ENCODE data around the gene AKAP8.
"Not testable (repeated sequence)": the region's sequence is repeated elsewhere in the genome, so short reads cannot be mapped to it uniquely, and the experiment has no call there.

Gene AKAP8

GRCh38 chr19:15340086-15340485, 39.5 kb downstream of the AKAP8 start:
- DNase-seq (ENCODE audit: low spot score) (no peak), ATAC-seq (ENCODE audit: low read depth) (no peak)
- Histone ChIP-seq H3K27me3 (ENCODE audit: insufficient read depth, poor library complexity, severe bottlenecking) (no peaks in the 10 kb centered on the region), H3K9me3 (ENCODE audit: severe bottlenecking) (no peaks in the 10 kb centered on the region), H3K27ac (ENCODE audit: poor library complexity, severe bottlenecking) (no peak overlapping the region), H3K36me3 (ENCODE audit: low read depth) (peaks cover 42% of the 10 kb centered on the region), H3K4me1 (ENCODE audit: insufficient read depth, poor library complexity, severe bottlenecking) (no peaks in the 10 kb centered on the region), H3K4me3 (ENCODE audit: severe bottlenecking) (no peak overlapping the region)
- TF ChIP-seq CTCF (IDR thresholded peaks at IDR 0.05; ENCODE audit: poor library complexity, severe bottlenecking), result no peak

GRCh38 chr19:15337202-15337601, 42.4 kb downstream of the AKAP8 start:
- Histone ChIP-seq H3K27me3 (ENCODE audit: insufficient read depth, poor library complexity, severe bottlenecking) (no peaks in the 10 kb centered on the region), H3K4me3 (ENCODE audit: severe bottlenecking) (no peak overlapping the region), H3K36me3 (ENCODE audit: low read depth) (peaks cover 34% of the 10 kb centered on the region), H3K4me1 (ENCODE audit: insufficient read depth, poor library complexity, severe bottlenecking) (no peaks in the 10 kb centered on the region), H3K9me3 (ENCODE audit: severe bottlenecking) (no peaks in the 10 kb centered on the region), H3K27ac (ENCODE audit: poor library complexity, severe bottlenecking) (no peak overlapping the region)
- TF ChIP-seq CTCF (IDR thresholded peaks at IDR 0.05; ENCODE audit: poor library complexity, severe bottlenecking), result no peak
- DNase-seq (ENCODE audit: low spot score) (no peak), ATAC-seq (ENCODE audit: low read depth) (no peak)

- not testable (repeated sequence) for H3K4me1 ChIP-seq (ENCODE audit: insufficient read depth, poor library complexity, severe bottlenecking); H3K9me3 ChIP-seq (ENCODE audit: severe bottlenecking); ATAC-seq (ENCODE audit: low read depth); H3K27me3 ChIP-seq (ENCODE audit: insufficient read depth, poor library complexity, severe bottlenecking); DNase-seq (ENCODE audit: low spot score); H3K27ac ChIP-seq (ENCODE audit: poor library complexity, severe bottlenecking); H3K4me3 ChIP-seq (ENCODE audit: severe bottlenecking)
- peaks cover 24% of the 10 kb centered on the region for H3K36me3 ChIP-seq (ENCODE audit: low read depth)
Measured at GRCh38 chr19:15335992-15336391, 43.6 kb downstream of the AKAP8 start.

GRCh38 chr19:15332311-15332996, 47.1 kb downstream of the AKAP8 start, which contains the start of gene BRD4:
Gene BRD4, minus strand, starts transcription at chr19:15332539. Its CDS starts 59,440 bp downstream, at chr19:15273099.
- peaks cover 40% of the 10 kb centered on the region for H3K36me3 ChIP-seq (ENCODE audit: low read depth)
- TF ChIP-seq CTCF (IDR thresholded peaks at IDR 0.05; ENCODE audit: poor library complexity, severe bottlenecking), result no peak
- DNase-seq (ENCODE audit: low spot score) (peak; percentile 55), ATAC-seq (ENCODE audit: low read depth) (no peak; the same call in 2 of the 3 replicates)
- no peaks in the 10 kb centered on the region for H3K27me3 ChIP-seq (ENCODE audit: insufficient read depth, poor library complexity, severe bottlenecking)
- H3K27ac ChIP-seq (ENCODE audit: poor library complexity, severe bottlenecking), result peak within 1 kb of the TSS; percentile 93
- peak within 1 kb of the TSS; percentile 78 for H3K4me3 ChIP-seq (ENCODE audit: severe bottlenecking)
- H3K4me1 ChIP-seq (ENCODE audit: insufficient read depth, poor library complexity, severe bottlenecking), result peaks cover 11% of the 10 kb centered on the region
- no peaks in the 10 kb centered on the region for H3K9me3 ChIP-seq (ENCODE audit: severe bottlenecking)

GRCh38 chr19:15331419-15332310, 47.9 kb downstream of the AKAP8 start:
- H3K4me3 ChIP-seq (ENCODE audit: severe bottlenecking), result peak overlapping the region; percentile 78
- H3K27ac ChIP-seq (ENCODE audit: poor library complexity, severe bottlenecking), result peak overlapping the region; percentile 93
- no peaks in the 10 kb centered on the region for H3K9me3 ChIP-seq (ENCODE audit: severe bottlenecking)
- TF ChIP-seq CTCF (IDR thresholded peaks at IDR 0.05; ENCODE audit: poor library complexity, severe bottlenecking), result no peak
- DNase-seq (ENCODE audit: low spot score) (no peak), ATAC-seq (ENCODE audit: low read depth) (peak; percentile 36)
- H3K36me3 ChIP-seq (ENCODE audit: low read depth), result peaks cover 32% of the 10 kb centered on the region
- H3K4me1 ChIP-seq (ENCODE audit: insufficient read depth, poor library complexity, severe bottlenecking), result peaks cover 19% of the 10 kb centered on the region
- no peaks in the 10 kb centered on the region for H3K27me3 ChIP-seq (ENCODE audit: insufficient read depth, poor library complexity, severe bottlenecking)

Measured in RWPE2 (cell line).